Neuronal stem cell (in vitro differentiated cells): Measurements from ENCODE around the gene OXTR.

Experiments used
- DNase-seq: peaks from one replicate; pipeline ENCODE4 v3.0.0-alpha.2; 2013; ENCODE audit warnings: low spot score
- H2AFZ ChIP-seq: one replicate; pipeline ENCODE4 v1.6.1; 2013; ENCODE audit warnings: mild to moderate bottlenecking, low read length, inconsistent platforms
- H2AK5ac ChIP-seq: 2 replicates; pipeline ENCODE4 v1.6.1; 2013; ENCODE audit warnings: low read depth, mild to moderate bottlenecking, inconsistent platforms, low read length, moderate library complexity, mixed read lengths
- H2BK120ac ChIP-seq: 2 replicates; pipeline ENCODE4 v1.6.1; 2013; ENCODE audit warnings: low read depth, mild to moderate bottlenecking, inconsistent platforms, low read length, moderate library complexity, mixed read lengths
- H2BK12ac ChIP-seq: one replicate; pipeline ENCODE4 v1.6.1; 2013; ENCODE audit warnings: low read length, inconsistent platforms
- H2BK15ac ChIP-seq: 2 replicates; pipeline ENCODE4 v1.6.1; 2013; ENCODE audit warnings: mild to moderate bottlenecking, low read length, inconsistent platforms, mixed read lengths
- H2BK5ac ChIP-seq: one replicate; pipeline ENCODE4 v1.6.1; 2013; ENCODE audit warnings: inconsistent platforms, mild to moderate bottlenecking, low read length, moderate library complexity
- H3K14ac ChIP-seq: one replicate; pipeline ENCODE4 v1.6.1; 2013; ENCODE audit warnings: low read length, inconsistent platforms
- H3K18ac ChIP-seq: 2 replicates; pipeline ENCODE4 v1.6.1; 2013; ENCODE audit warnings: low read length, inconsistent platforms
- H3K23ac ChIP-seq: 2 replicates; pipeline ENCODE4 v1.6.1; 2013; ENCODE audit warnings: low read depth, mild to moderate bottlenecking, mixed read lengths, low read length, inconsistent platforms; ENCODE audit not compliant: poor library complexity
- H3K27ac ChIP-seq: replicated peaks from 3 replicates; pipeline ENCODE4 v1.5.1; 2013; ENCODE audit warnings: low read length, inconsistent platforms
- H3K27me3 ChIP-seq, 3 experiments: 2 replicates each; pipeline ENCODE4 v1.6.1; 2013; ENCODE audit warnings: low read length in 3 of 3, mild to moderate bottlenecking in 2 of 3, inconsistent platforms in 1 of 3, low read depth in 1 of 3, mixed read lengths in 1 of 3, moderate library complexity in 1 of 3; ENCODE audit not compliant: control insufficient read depth in 3 of 3, insufficient read depth in 3 of 3
- H3K36me3 ChIP-seq, 2 donors: replicated peaks in 1 of 2; 2 replicates each; pipeline ENCODE4 v1.6.1; 2013; ENCODE audit warnings: low read length in 2 of 2; ENCODE audit not compliant: control insufficient read depth in 2 of 2, insufficient read depth in 2 of 2
- H3K4ac ChIP-seq: 2 replicates; pipeline ENCODE4 v1.6.1; 2013; ENCODE audit warnings: inconsistent platforms, mild to moderate bottlenecking, low read length, moderate library complexity
- H3K4me1 ChIP-seq, 2 donors: 1 replicate in 1 of 2; 2 replicates in 1 of 2; pipeline ENCODE4 v1.6.1; 2013; ENCODE audit warnings: low read length in 2 of 2, low read depth in 1 of 2; ENCODE audit not compliant: control insufficient read depth in 2 of 2, insufficient read depth in 1 of 2
- H3K4me2 ChIP-seq: one replicate; pipeline ENCODE4 v1.6.1; 2013; ENCODE audit warnings: mild to moderate bottlenecking, low read length, inconsistent platforms; ENCODE audit not compliant: insufficient read depth, poor library complexity, severe bottlenecking
- H3K4me3 ChIP-seq, 2 donors: 2 replicates each; pipeline ENCODE4 v1.5.1; 2013; ENCODE audit warnings: low read length in 2 of 2, mild to moderate bottlenecking in 2 of 2, inconsistent platforms in 1 of 2, moderate library complexity in 1 of 2
- H3K79me1 ChIP-seq: one replicate; pipeline ENCODE4 v1.6.1; 2013; ENCODE audit warnings: low read depth, mild to moderate bottlenecking, inconsistent platforms, low read length, moderate library complexity
- H3K9ac ChIP-seq: one replicate; pipeline ENCODE4 v1.6.1; 2013; ENCODE audit warnings: mild to moderate bottlenecking, low read depth, low read length, inconsistent platforms; ENCODE audit not compliant: poor library complexity
- H3K9me3 ChIP-seq, 2 donors: replicated peaks in 1 of 2; 2 replicates each; pipeline versions ENCODE3 to v1.6.1; 2013; ENCODE audit warnings: low read length in 2 of 2, mild to moderate bottlenecking in 2 of 2, inconsistent platforms in 1 of 2, low read depth in 1 of 2, mixed read lengths in 1 of 2, moderate library complexity in 1 of 2; ENCODE audit not compliant: control insufficient read depth in 2 of 2, insufficient read depth in 1 of 2
- H4K8ac ChIP-seq: one replicate; pipeline ENCODE4 v1.6.1; 2013; ENCODE audit warnings: low read depth, mild to moderate bottlenecking, inconsistent platforms, low read length, moderate library complexity
- H4K91ac ChIP-seq: one replicate; pipeline ENCODE4 v1.6.1; 2013; ENCODE audit warnings: low read length, low read depth, mild to moderate bottlenecking, inconsistent platforms; ENCODE audit not compliant: poor library complexity
- WGBS, 2 donors: extraction: QIAGEN DNeasy Blood & Tissue Kit; methylation state at CpG; one replicate each; pipeline ENCODE4 v1.1.7; 2013; ENCODE audit warnings: missing lambda C conversion rate in 2 of 2, mixed read lengths in 1 of 2; ENCODE audit not compliant: insufficient read length in 2 of 2, insufficient replicate concordance in 1 of 2; ENCODE audit errors: extremely low coverage in 2 of 2; 5-methylcytosine and 5-hydroxymethylcytosine counted together

OXTR gene

DNA sequence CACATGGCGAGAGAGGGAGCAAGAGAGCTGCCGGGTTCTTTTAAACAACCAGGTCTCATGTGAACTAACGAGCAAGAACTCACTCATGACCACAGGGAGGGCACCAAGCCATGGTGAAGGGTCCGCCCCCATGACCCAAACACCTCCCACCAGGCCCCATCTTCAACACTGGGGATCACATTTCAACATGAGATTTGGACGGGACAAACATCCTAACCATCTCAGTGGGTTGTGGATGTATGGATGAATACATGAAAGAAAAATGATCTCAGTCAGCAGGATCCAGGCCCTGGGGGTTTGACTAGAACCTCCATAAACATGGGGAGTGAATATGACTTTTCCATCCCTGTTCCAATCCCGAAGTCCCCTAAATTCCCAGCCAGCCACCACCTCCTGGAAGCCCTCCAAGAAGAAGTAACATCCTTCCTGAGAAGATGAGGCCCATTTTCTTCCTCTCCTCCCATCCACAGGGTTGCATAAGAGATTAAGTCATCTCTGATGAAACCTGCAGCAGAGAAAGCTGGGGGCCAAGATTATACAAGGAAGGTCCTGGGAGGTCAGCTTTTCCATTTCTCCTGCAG lies 26.3 kb downstream of the OXTR start:
- no peak overlapping the region for H2BK12ac ChIP-seq
- H3K4me1 ChIP-seq, result peaks cover 11 to 18% of the 10 kb centered on the region in 2 donors
- H4K8ac ChIP-seq, result no peak overlapping the region
- no peak overlapping the region for H3K27ac ChIP-seq
- no peak overlapping the region for H2AFZ ChIP-seq
- H4K91ac ChIP-seq, result no peak overlapping the region
- H3K36me3 ChIP-seq, result no peaks in the 10 kb centered on the region
- peaks cover 0 to 5% of the 10 kb centered on the region in 2 donors for H3K9me3 ChIP-seq
- H3K18ac ChIP-seq, result peak overlapping the region; percentile 38
- no peak overlapping the region for H3K9ac ChIP-seq
- H2BK120ac ChIP-seq, result no peak overlapping the region
- no CpG with 5 or more reads among the region's 6 CpGs for WGBS, 2 donors
- H3K79me1 ChIP-seq, result no peaks in the 10 kb centered on the region
- H3K4me3 ChIP-seq, result no peak overlapping the region
- H2BK5ac ChIP-seq, result no peak overlapping the region
- DNase-seq, result no peak
- H3K4me2 ChIP-seq, result no peak overlapping the region
- H3K27me3 ChIP-seq, result no peaks in the 10 kb centered on the region
- H3K23ac ChIP-seq, result no peak overlapping the region
- no peak overlapping the region for H2BK15ac ChIP-seq
- peak overlapping the region; percentile 7 for H2AK5ac ChIP-seq
- H3K4ac ChIP-seq, result no peak overlapping the region
- H3K14ac ChIP-seq, result no peak overlapping the region

DNA sequence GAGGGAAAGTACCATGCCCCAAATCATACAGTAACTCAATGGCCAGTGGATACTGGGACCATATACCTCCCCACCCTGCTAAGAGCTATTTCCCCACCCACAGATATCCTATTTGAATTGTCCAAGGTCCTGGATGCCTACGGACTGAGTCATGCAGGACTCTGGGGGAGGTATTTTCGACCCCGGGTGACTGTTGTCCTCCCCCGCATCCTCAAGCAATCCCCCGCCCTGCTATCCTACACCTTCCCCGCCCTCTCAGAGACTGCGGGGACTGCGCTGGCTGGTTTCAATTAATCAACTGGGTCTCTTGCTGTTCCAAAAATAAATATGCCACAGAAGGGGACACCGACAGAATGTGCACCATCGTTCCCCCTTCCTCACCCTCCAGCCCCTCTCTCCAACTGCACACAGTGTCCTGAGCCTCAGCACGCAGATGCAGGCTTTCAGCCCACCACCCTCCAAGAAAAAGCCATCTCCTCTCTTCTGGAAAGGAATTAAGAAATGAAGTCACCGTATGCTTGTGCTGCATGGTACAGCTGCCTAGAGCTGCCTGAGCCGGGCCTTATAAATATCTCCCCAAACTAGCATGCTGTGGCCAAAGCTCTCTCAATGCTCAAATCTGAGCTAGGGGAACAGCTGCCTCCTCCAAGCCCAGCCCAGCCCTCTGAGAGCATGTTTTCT lies 27.7 kb downstream of the OXTR start:
- H2BK5ac ChIP-seq, result no peak overlapping the region
- H2AFZ ChIP-seq, result peak overlapping the region; percentile 89
- no peak overlapping the region for H3K4ac ChIP-seq
- H2BK120ac ChIP-seq, result no peak overlapping the region
- no peaks in the 10 kb centered on the region for H3K36me3 ChIP-seq
- no peak overlapping the region for H3K14ac ChIP-seq
- H4K8ac ChIP-seq, result no peak overlapping the region
- H3K23ac ChIP-seq, result no peak overlapping the region
- H3K9me3 ChIP-seq, result peaks cover 0 to 5% of the 10 kb centered on the region in 2 donors
- no peaks in the 10 kb centered on the region for H3K27me3 ChIP-seq
- peak; percentile 67 for DNase-seq
- H3K9ac ChIP-seq, result peak overlapping the region; percentile 55
- WGBS, 2 donors, result no CpG with 5 or more reads among the region's 13 CpGs
- H3K27ac ChIP-seq, result peak overlapping the region; percentile 41
- peaks cover 11 to 18% of the 10 kb centered on the region in 2 donors for H3K4me1 ChIP-seq
- H3K18ac ChIP-seq, result peak overlapping the region; percentile 33
- H2BK12ac ChIP-seq, result no peak overlapping the region
- H2AK5ac ChIP-seq, result no peak overlapping the region
- no peaks in the 10 kb centered on the region for H3K79me1 ChIP-seq
- H3K4me2 ChIP-seq, result peak overlapping the region; percentile 53
- H3K4me3 ChIP-seq, result peak overlapping the region in 1 of 2 donors; percentile 31
- no peak overlapping the region for H4K91ac ChIP-seq
- peak overlapping the region; percentile 51 for H2BK15ac ChIP-seq

DNA sequence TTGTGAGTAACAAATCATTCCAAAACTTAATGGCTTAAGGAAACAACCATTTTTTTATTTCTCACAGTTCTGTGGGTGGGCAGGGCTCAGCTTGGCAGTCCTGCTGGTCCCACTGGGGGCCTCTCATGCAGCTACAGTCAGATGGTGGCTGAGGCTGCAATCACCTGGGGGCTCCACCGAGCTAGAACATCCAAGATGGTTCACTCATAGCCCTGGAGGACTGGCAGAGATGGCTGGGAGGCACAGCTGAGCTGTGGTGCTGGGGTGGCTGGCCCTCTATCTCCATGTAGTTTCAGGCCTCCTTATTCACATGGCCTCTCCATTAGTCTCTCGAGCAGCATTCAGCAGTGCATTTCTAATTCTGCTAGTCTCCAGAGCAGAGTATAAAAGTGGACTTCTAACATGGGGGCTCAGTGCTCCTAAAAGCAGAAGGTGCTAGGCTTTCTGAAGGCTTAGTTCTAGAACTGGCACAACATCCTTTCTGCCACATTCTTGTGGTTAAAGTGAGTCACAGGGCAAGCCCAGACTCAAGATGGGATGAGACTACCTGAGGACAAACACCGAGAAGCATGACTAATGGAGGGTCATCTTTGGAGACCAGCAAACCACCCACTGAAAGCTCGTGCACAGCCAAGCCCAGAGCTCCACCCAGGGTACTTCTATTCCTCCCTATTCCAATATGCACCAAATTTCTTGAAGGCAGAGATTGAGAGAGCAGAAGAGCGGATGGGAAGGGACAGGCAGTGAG lies 29.5 kb downstream of the OXTR start:
- Histone ChIP-seq H2BK120ac (no peak overlapping the region), H2AK5ac (peak overlapping the region; percentile 41), H3K4me3 (no peak overlapping the region), H3K14ac (no peak overlapping the region), H2BK12ac (no peak overlapping the region), H4K8ac (no peak overlapping the region), H3K36me3 (no peaks in the 10 kb centered on the region), H3K79me1 (no peaks in the 10 kb centered on the region), H3K27me3 (no peaks in the 10 kb centered on the region), H2BK15ac (peak overlapping the region; percentile 37), H4K91ac (no peak overlapping the region), H3K4ac (no peak overlapping the region), H2AFZ (no peak overlapping the region), H3K9me3 (no peaks in the 10 kb centered on the region), H3K23ac (no peak overlapping the region), H3K4me2 (no peak overlapping the region), H3K18ac (no peak overlapping the region), H3K4me1 (peaks cover 11 to 18% of the 10 kb centered on the region in 2 donors), H3K27ac (no peak overlapping the region), H2BK5ac (no peak overlapping the region), H3K9ac (no peak overlapping the region)
- no peak for DNase-seq
- WGBS, 2 donors, result no CpG with 5 or more reads among the region's 5 CpGs

DNA sequence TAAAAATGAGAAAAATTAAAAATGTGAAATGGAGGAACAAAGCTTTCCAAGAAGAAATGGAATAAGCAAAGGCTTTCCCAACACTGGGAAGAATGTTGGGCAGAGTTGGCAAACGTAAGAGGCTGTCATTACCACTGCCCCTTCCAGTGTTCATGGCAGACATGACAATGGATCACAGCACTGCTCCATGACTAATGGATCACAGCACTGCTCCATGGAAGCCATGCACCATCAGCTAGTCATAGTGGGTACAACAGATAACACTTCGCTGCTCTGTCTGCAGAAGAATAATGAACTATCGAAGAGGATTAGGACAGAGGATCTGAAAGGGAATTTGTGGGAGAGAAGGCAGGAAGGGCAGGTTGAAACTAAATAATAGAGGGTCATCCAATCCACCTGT lies 30.8 kb downstream of the OXTR start:
- DNase-seq, result no peak
- no peak overlapping the region for H2BK5ac ChIP-seq

More for the DNA sequence above, 30.8 kb downstream of the OXTR start:
- H3K27ac ChIP-seq, result no peak overlapping the region
- no peaks in the 10 kb centered on the region for H3K9me3 ChIP-seq
- peaks cover 11 to 18% of the 10 kb centered on the region in 2 donors for H3K4me1 ChIP-seq
- H3K4ac ChIP-seq, result no peak overlapping the region
- no peak overlapping the region for H3K4me3 ChIP-seq
- H3K23ac ChIP-seq, result no peak overlapping the region
- no peak overlapping the region for H2AFZ ChIP-seq
- H2BK120ac ChIP-seq, result no peak overlapping the region
- no peak overlapping the region for H4K91ac ChIP-seq
- no CpG with 5 or more reads among the region's 3 CpGs for WGBS, 2 donors
- H4K8ac ChIP-seq, result no peak overlapping the region
- H2BK15ac ChIP-seq, result no peak overlapping the region
- H3K4me2 ChIP-seq, result no peak overlapping the region
- H2BK12ac ChIP-seq, result no peak overlapping the region
- no peak overlapping the region for H3K18ac ChIP-seq
- H3K27me3 ChIP-seq, result no peaks in the 10 kb centered on the region
- H3K79me1 ChIP-seq, result no peaks in the 10 kb centered on the region
- H3K9ac ChIP-seq, result no peak overlapping the region
- no peak overlapping the region for H3K14ac ChIP-seq
- no peak overlapping the region for H2AK5ac ChIP-seq
- H3K36me3 ChIP-seq, result no peaks in the 10 kb centered on the region
